Right ventricle myocardium superior (tissue), 1 donor: ENCODE data around the gene CARS1. TPM values are rescaled to one million over a fixed set of nuclear protein-coding genes. Genes with fewer than 3 reads are reported as not detected.

Source experiments
- ATAC-seq: fragments of 200-7000 bp; cut with Tn5 transposase; one replicate; pipeline ENCODE4 v1.9.1; 2020; ENCODE audit warnings: mild to moderate bottlenecking; ENCODE audit not compliant: poor library complexity
- DNase-seq: peaks from one replicate; pipeline ENCODE4 v3.0.0-alpha.2; 2020
- intact Hi-C: fragments of 100-400 bp; cut with DNase I; formaldehyde crosslinking; loops from one replicate; pipeline ENCODE4 v1.11.2; 2022
- total RNA-seq: library from RNA; stranded (reverse); fragmentation: NEBNext Ultra II Directional; extraction: Animal tissue kit (Norgen Biotek cat#: 25700); gene quantifications from one replicate; pipeline ENCODE4 v1.2.1, GENCODE V29; 2021
- donor health status: DM: no; HTN: yes; CAD: no; lungs with severe emphysema.

Gene CARS1
- total RNA-seq, 1 donor from 2014 or later, result 12.8 TPM

DNA sequence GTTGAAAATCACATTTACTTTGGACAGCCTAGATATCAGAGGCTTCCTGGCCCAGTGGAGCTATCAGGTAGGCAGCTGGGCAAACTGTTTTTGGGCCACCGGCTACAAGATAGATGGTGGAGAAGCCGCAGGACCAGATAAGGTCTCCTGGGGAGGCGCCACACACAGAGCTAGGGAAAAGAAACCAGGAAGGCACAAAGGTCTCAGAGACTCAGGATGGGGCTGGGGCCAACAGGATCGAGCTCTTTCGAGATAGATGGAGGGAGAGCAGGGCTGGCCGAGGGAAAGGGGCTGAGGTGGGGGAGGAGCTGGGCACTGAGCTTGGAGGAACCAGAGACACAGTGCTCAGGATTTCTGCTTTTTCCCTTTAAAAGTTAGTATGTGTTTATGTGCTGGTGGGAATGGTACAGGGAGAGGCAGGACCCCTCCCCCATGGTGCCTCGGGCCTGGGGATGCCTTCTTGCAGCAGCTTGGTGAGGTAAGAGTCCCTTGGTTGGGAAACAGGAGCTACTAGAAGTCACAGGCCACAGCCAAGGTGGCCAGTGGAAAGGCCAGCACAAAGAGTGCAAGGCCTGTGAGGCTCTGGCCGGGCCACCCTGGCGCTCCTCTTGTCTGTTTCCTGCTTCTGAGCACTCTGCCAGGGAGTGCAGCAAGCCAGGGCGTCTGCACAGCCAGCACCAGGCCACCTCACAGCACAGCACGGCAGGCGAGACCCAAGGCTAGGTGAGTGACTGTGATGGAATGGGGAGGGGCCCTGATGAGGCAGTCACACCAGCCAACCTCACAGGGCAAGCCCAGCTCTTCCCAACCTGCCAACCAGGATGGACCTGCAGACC is 53.6 kb downstream of the CARS1 start:
- DNase-seq, result no peak
- ATAC-seq, result no peak
- intact Hi-C loops, result no loop called here

DNA sequence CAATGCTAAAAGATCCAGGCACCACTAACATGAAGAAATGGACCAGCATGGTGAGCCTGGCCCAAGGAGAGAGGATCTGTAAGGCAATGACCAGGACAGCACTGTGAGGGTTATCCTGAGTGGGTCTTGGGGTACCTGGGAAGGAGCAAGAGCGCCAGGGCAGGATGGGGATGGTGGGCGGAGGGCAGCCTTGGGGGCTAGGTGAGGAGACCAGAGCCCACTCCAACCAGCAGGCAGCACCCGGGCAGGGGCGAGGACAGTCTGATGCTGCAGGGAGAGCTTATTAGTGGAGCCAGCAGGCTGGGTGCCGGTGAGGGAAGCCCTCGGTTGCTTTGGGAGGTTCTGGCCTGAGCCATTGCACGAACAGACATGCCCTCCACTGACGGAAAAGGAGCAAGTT is 54.4 kb downstream of the CARS1 start:
- intact Hi-C loops, result no loop called here
- ATAC-seq (no peak), DNase-seq (no peak)

- ATAC-seq (no peak), DNase-seq (no peak)
- intact Hi-C loops, result no loop called here
Measured at GRCh38 chr11:3002351-3002861, 54.8 kb downstream of the CARS1 start.

GRCh38 chr11:3001496-3001895 is 55.7 kb downstream of the CARS1 start:
- DNase-seq (peak; percentile 75), ATAC-seq (peak; percentile 82)
- intact Hi-C loops, result no loop called here

DNA sequence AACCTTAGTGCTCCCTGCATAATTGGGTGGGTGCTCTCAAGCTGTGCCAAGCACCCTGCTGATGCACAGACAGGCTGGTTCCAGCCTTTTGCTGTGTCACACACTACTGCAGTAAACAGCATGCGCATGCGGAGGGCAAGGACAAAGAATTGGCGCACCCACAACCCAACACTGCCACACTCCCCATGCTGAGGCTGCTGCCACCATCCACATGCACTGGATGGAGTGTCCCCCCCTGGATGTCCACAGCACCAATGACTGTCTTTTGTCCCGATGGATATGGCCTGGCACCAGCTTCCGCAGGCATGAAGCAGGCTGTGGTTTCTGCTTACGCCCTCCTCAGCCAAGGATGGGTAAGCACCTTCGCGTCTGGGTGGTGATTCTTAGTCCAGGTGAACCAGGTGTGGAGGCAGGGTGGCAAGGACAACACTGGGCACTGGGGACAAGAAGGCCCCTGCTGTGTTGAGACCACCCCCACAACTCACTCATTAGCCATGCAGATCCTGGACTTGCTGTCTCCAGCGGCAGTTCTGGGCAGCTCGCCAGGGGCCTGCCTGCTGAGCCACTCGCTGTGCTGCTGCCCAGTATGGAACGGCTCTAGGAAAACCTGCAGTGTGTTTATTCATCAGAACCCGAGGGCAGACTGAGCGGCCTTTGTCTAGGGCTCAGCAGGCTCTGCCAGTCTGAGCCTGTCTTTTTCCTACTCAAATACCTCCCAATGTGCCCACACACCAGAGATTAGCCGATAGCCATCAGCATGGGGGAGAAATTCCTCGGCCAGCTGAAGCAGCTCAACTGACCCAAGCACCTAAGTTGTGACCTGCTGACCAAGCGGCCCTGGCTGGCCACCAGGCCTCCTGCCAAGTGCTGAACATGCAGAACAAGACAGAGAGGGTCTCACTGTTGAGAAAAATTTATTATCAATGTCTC is 56.9 kb downstream of the CARS1 start:
- peak; percentile 85 for ATAC-seq
- peak; percentile 87 for DNase-seq
- intact Hi-C loops, result no loop called here

- no peak for ATAC-seq
- intact Hi-C loops, result no loop called here
- no peak for DNase-seq
Measured at GRCh38 chr11:2999464-2999998, 57.7 kb downstream of the CARS1 start.

DNA sequence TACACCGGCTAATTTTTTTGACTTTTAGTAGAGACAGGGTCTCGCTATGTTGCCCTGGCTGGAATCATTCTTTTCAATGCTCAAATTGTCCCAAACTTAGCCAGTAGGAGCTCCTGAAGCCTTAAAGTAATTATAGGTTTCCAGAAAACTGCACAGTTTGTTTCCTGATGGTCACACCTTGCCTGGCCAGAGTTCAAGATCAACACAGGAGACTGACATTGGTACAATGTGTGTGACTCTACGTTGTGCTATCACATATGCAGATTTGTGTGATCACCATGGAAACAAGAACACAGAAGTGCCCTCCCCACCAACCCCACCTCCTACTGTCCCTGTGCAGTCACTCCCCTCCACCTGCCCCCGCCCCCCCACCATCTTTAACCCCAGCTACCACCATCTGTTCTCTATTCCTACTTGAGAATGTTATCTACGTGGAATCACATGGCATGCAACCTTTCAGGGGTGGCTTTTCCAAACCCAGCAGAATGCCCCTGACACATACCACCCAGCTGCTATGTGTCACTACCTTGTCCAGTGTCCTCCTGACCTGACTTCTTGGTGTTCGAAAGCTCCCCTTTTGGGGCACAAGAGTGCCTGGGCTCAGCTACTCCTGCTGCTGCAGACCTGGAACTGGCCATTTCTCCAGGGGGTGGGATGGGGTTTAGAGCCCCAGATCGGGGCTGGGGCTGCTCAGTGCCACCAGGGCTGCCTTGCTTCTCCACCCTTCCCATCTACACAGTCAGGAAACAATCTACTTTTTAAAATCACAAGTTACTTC is 59.0 kb downstream of the CARS1 start:
- no peak for DNase-seq
- ATAC-seq, result no peak
- intact Hi-C loops, result no loop called here

GRCh38 chr11:2997406-2997805 is 59.8 kb downstream of the CARS1 start:
- intact Hi-C loops, result no loop called here
- ATAC-seq, result no peak
- DNase-seq, result no peak

DNA sequence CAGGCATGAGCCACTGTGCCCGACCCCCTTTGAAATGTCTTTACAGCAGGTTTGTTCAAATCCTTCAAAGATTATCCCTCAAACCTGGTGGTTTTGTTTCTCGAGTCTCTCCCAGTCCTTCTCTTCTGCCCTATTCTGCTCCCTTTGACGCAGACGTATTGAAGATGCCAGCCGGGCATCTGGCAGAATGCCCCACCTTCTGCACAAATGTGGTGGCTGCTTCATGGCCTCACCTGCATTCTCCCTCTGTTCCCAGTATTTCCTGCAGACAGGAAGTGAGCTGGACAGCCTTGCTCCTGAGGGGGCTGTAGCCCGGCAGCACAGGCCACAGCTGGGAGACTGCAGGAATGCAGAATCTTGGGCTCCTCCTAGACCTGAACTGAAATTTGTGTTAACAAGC is 60.2 kb downstream of the CARS1 start:
- DNase-seq, result no peak
- no peak for ATAC-seq
- intact Hi-C loops, result no loop called here

- DNase-seq (no peak), ATAC-seq (no peak)
- intact Hi-C loops, result no loop called here
Measured at GRCh38 chr11:2995893-2996554, 61.2 kb downstream of the CARS1 start.

DNA sequence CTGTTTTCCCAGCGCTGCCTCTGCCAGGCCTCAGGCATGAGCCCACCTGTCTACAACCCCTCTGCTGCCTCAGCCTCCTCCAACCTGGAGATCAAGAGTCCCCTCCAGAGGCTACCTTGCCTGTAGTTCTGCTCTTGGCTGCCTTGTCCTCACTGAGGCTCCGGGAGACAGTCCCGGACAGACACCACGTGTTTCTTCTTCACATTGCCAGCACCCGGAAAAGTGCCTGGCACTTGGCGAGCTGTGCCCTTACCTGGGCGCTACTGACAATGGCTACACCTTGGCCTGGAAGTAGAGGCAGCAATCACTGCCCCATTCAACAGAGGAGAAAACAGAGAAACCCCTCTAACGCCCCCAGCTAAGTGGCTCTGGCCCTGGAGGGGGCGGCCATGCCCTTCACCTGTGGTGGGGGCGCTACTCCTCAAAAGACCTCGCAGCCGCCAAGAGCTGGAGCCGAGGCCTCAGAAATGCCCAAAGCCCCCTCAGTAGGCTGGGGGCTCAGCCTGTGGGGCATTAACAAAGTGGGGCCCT is 62.1 kb downstream of the CARS1 start:
- DNase-seq (no peak), ATAC-seq (no peak)
- intact Hi-C loops, result no loop called here

GRCh38 chr11:2994336-2994730 is 62.9 kb downstream of the CARS1 start:
- ATAC-seq, result no peak
- intact Hi-C loops, result no loop called here
- DNase-seq, result no peak

DNA sequence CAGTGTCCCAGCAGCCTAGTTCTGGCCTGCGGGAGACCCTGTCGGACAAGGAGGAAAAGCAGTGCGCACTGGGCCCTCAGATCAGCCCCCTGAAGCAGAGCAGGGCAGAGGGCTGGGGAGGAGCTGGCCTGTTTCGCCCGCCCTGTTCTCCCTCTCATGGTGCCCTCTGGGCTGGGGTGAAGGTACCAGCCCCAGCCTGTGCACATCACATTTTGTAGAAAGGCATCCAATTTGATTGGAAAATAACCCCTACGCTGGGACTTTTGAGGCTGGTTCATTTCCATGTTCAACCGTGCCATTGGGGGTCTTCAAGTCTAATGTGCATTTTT is 64.3 kb downstream of the CARS1 start:
- ATAC-seq, result peak; percentile 3
- DNase-seq, result no peak
- intact Hi-C loops, result no loop called here

GRCh38 chr11:2992234-2992996 is 64.8 kb downstream of the CARS1 start, which contains the start of gene NAP1L4:
Gene NAP1L4 (minus strand): TSS chr11:2992329. CDS start chr11:2979220, 13,109 bp downstream.
- ATAC-seq, result peak; percentile 97
- DNase-seq, result peak; percentile 99
- intact Hi-C loops, result no loop called here

- peak; percentile 68 for ATAC-seq
- intact Hi-C loops, result no loop called here
- DNase-seq, result no peak
Measured at GRCh38 chr11:2991452-2992233, 65.6 kb downstream of the CARS1 start.

GRCh38 chr11:2990617-2991451 is 66.4 kb downstream of the CARS1 start:
- ATAC-seq (no peak), DNase-seq (no peak)
- intact Hi-C loops, result no loop called here
